IMR-90 (cell line): ENCODE results near the gene SCAMP2. TPM values are rescaled to one million over a fixed set of nuclear protein-coding genes. Genes with fewer than 3 reads are reported as not detected.

Experiments used
- ATAC-seq: fragments of 200-7000 bp; cut with Tn5 transposase; 2 replicates; pipeline ENCODE4 v1.9.1; 2020; ENCODE audit warnings: low read depth, mild to moderate bottlenecking, moderate library complexity
- BruUV-seq: library from RNA; stranded (reverse); fragments of 400-500 nt; replicated peaks from 2 replicates; lab custom pipeline; 2021; lab: Mats Ljungman, UMichigan
- CTCF ChIA-PET: fragments of 300-600 bp; formaldehyde crosslinking; extraction: SDS; loops from one replicate; lab custom pipeline; 2021; ENCODE audit warnings: antibody characterized with exemption; lab: Yijun Ruan, JAX
- POLR2A ChIA-PET: fragments of 300-600 bp; sonication (Branson Sonifier 250); formaldehyde crosslinking; loops from one replicate; lab custom pipeline; 2022; ENCODE audit warnings: antibody characterized with exemption; ENCODE audit not compliant: unreplicated experiment; lab: Charles Lee
- DNase-seq: peaks from one replicate; pipeline ENCODE4 v3.0.0; 2013
- H2AFZ ChIP-seq: replicated peaks from 2 replicates; pipeline ENCODE3; 2013; ENCODE audit warnings: low read length, mild to moderate bottlenecking; ENCODE audit not compliant: poor library complexity
- H2AK5ac ChIP-seq: 2 replicates; pipeline ENCODE4 v1.6.1; 2013; ENCODE audit warnings: low read depth, low read length, inconsistent platforms
- H2AK9ac ChIP-seq: replicated peaks from 2 replicates; pipeline ENCODE3; 2013; ENCODE audit warnings: mild to moderate bottlenecking, low read depth, low read length, moderate library complexity; ENCODE audit not compliant: poor library complexity
- H2BK120ac ChIP-seq: 2 replicates; pipeline ENCODE4 v1.6.1; 2013; ENCODE audit warnings: low read depth, low read length, inconsistent platforms
- H2BK15ac ChIP-seq: 3 replicates; pipeline ENCODE4 v1.6.1; 2013; ENCODE audit warnings: low read depth, low read length, inconsistent platforms
- H2BK20ac ChIP-seq: 2 replicates; pipeline ENCODE4 v1.6.1; 2013; ENCODE audit warnings: low read depth, mild to moderate bottlenecking, inconsistent platforms, low read length, moderate library complexity
- H2BK5ac ChIP-seq: 2 replicates; pipeline ENCODE4 v1.6.1; 2013; ENCODE audit warnings: mild to moderate bottlenecking, low read depth, low read length, inconsistent platforms; ENCODE audit not compliant: poor library complexity, severe bottlenecking
- H3K14ac ChIP-seq: replicated peaks from 2 replicates; pipeline ENCODE4 v1.6.1; 2013; ENCODE audit warnings: low read depth, low read length, inconsistent platforms
- H3K18ac ChIP-seq: 2 replicates; pipeline ENCODE4 v1.6.1; 2013; ENCODE audit warnings: low read depth, low read length, control low read depth
- H3K23ac ChIP-seq: 2 replicates; pipeline ENCODE4 v1.6.1; 2013; ENCODE audit warnings: low read depth, low read length, inconsistent platforms
- H3K27ac ChIP-seq: 2 replicates; pipeline ENCODE4 v1.5.1; 2013; ENCODE audit warnings: mild to moderate bottlenecking, control low read depth, low read length; ENCODE audit not compliant: insufficient read depth
- H3K27me3 ChIP-seq: 2 replicates; pipeline ENCODE4 v1.6.1; 2013; ENCODE audit warnings: low read length; ENCODE audit not compliant: control insufficient read depth, insufficient read depth
- H3K36me3 ChIP-seq: 2 replicates; pipeline ENCODE4 v1.6.1; 2013; ENCODE audit warnings: low read length, mixed read lengths; ENCODE audit not compliant: control insufficient read depth, insufficient read depth
- H3K4ac ChIP-seq: 2 replicates; pipeline ENCODE4 v1.6.1; 2013; ENCODE audit warnings: low read depth, low read length, inconsistent platforms
- H3K4me1 ChIP-seq: 2 replicates; pipeline ENCODE4 v1.6.1; 2013; ENCODE audit warnings: low read length, mixed read lengths; ENCODE audit not compliant: control insufficient read depth, insufficient read depth
- H3K4me2 ChIP-seq: 2 replicates; pipeline ENCODE4 v1.6.1; 2013; ENCODE audit warnings: low read depth, mild to moderate bottlenecking, control low read depth, low read length, moderate library complexity
- H3K4me3 ChIP-seq: 2 replicates; pipeline ENCODE4 v1.5.1; 2013; ENCODE audit warnings: low read depth, mild to moderate bottlenecking, control low read depth, low read length, moderate library complexity; ENCODE audit not compliant: insufficient read depth
- H3K56ac ChIP-seq: 2 replicates; pipeline ENCODE4 v1.6.1; 2013; ENCODE audit warnings: low read length, inconsistent platforms; ENCODE audit not compliant: insufficient read depth; ENCODE audit errors: extremely low read depth
- H3K79me1 ChIP-seq, 2 experiments: 2 replicates each; pipeline ENCODE4 v1.6.1; 2013; ENCODE audit warnings: low read length in 2 of 2, inconsistent platforms in 1 of 2, low read depth in 1 of 2
- H3K9ac ChIP-seq: 2 replicates; pipeline ENCODE4 v1.6.1; 2013; ENCODE audit warnings: low read depth, low read length, control low read depth
- H3K9me1 ChIP-seq: 2 replicates; pipeline ENCODE4 v1.6.1; 2013; ENCODE audit warnings: low read length, inconsistent platforms; ENCODE audit not compliant: insufficient read depth
- H3K9me3 ChIP-seq: 2 replicates; pipeline ENCODE4 v1.6.1; 2013; ENCODE audit warnings: low read length; ENCODE audit not compliant: control insufficient read depth, insufficient read depth
- H4K20me1 ChIP-seq: 2 replicates; pipeline ENCODE4 v1.6.1; 2013; ENCODE audit warnings: low read length, inconsistent platforms; ENCODE audit not compliant: insufficient read depth
- H4K5ac ChIP-seq: 2 replicates; pipeline ENCODE4 v1.6.1; 2013; ENCODE audit warnings: mild to moderate bottlenecking, low read depth, low read length, control low read depth
- H4K8ac ChIP-seq, 2 experiments: 2 replicates each; pipeline ENCODE4 v1.6.1; 2013; ENCODE audit warnings: low read depth in 2 of 2, low read length in 2 of 2, control low read depth in 1 of 2, inconsistent platforms in 1 of 2
- H4K91ac ChIP-seq: 2 replicates; pipeline ENCODE4 v1.6.1; 2013; ENCODE audit warnings: low read depth, low read length, inconsistent platforms; ENCODE audit not compliant: insufficient read depth
- MXI1 ChIP-seq: IDR thresholded peaks from 2 replicates; pipeline ENCODE4 v1.6.1; 2012; ENCODE audit warnings: low read depth, mild to moderate bottlenecking, low read length, moderate library complexity, borderline replicate concordance
- RCOR1 ChIP-seq: IDR thresholded peaks from 2 replicates; pipeline ENCODE4 v1.6.1; 2012; ENCODE audit warnings: mild to moderate bottlenecking, low read length, improper control_type of control experiment; ENCODE audit not compliant: insufficient replicate concordance
- WGBS, 2 experiments: methylation state at CpG; one replicate each; pipeline versions ENCODE4 v1.1.5 to v1.1.7; 2013; ENCODE audit warnings: missing lambda C conversion rate in 2 of 2; ENCODE audit not compliant: insufficient read length in 1 of 2; ENCODE audit errors: extremely low coverage in 2 of 2; 5-methylcytosine and 5-hydroxymethylcytosine counted together
- dilution Hi-C: fragments of 300-500 bp; cut with HindIII; formaldehyde crosslinking; loops from one replicate; pipeline ENCODE4 v1.14.3; 2018; ENCODE audit warnings: low sequenced_read_pairs; ENCODE audit not compliant: unreplicated experiment
- in situ Hi-C: fragments of 300-500 bp; cut with MboI; formaldehyde crosslinking; loops from 3 replicates; pipeline ENCODE4 v1.14.3; 2019; ENCODE audit warnings: low sequenced_read_pairs, inconsistent platforms, mixed read lengths
- intact Hi-C: fragments of 100-400 bp; cut with micrococcal nuclease; formaldehyde crosslinking; loops from 2 replicates; pipeline ENCODE4 v1.10.0; 2022
- polyA plus RNA-seq, 3 experiments: library from polyadenylated mRNA; depleted of rRNA; stranded (reverse); fragments of >200 nt; gene quantifications; 2 replicates each; pipeline ENCODE4 v1.2.3, GENCODE V29; 2012; ENCODE audit warnings: low replicate concordance in 1 of 3
- total RNA-seq: library from RNA; depleted of rRNA; stranded (reverse); fragments of >200 nt; gene quantifications from 2 replicates; pipeline ENCODE4 v1.2.3, GENCODE V29; 2012
- TF ChIP-seq, protein P1 (sequence below): fragments of 150-350 bp; IDR thresholded peaks from 2 replicates; pipeline ENCODE4 v1.6.1; 2017; ENCODE audit warnings: mild to moderate bottlenecking, antibody characterized with exemption, low read length, low read depth
- TF ChIP-seq, protein P2 (sequence below): fragments of 150-350 bp; IDR thresholded peaks from 2 replicates; pipeline ENCODE4 v1.6.1; 2016; ENCODE audit warnings: low read depth, mild to moderate bottlenecking, low read length, moderate library complexity, borderline replicate concordance
- TF ChIP-seq, protein P3 (sequence below): conservative IDR thresholded peaks from 2 replicates; pipeline ENCODE4 v1.5.1; 2012; ENCODE audit warnings: mild to moderate bottlenecking, low read depth, low read length, improper control_type of control experiment

Gene SCAMP2
- total and polyA plus RNA-seq, 2 of the 4 experiments (the other 2 are of a cell fraction), result 25.8 to 111 TPM

DNA sequence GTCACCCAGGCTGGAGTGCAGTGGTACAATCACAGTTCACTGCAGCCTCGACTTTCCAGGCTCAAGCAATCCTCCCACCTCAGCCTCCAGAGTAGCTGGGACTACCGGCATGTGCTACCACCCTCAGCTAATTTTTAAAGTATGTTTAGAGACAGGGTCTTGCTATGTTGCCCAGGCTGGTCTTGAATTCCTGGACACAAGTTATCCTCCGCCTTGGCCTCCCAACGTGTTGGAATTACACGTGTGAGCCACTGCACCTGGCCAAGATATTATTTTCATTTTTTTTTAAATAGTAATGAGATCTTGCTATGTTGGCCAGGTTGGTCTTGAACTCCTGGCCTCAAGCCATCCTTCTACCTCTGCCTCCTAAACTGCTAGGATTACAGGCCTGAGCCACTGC is 12.3 kb upstream of the SCAMP2 start:
- no peak overlapping the region for H3K18ac ChIP-seq

More for the DNA sequence above, 12.3 kb upstream of the SCAMP2 start:
- no peak overlapping the region for H2AFZ ChIP-seq
- peaks cover 4% of the 10 kb centered on the region; the same call in 1 of the 2 replicates for H3K9me1 ChIP-seq
- ChIA-PET CTCF (interaction anchor here (1.0 kb wide), 1 partner anchor 17 kb away, joined by 3 read pairs; no protein-coding TSS in a partner anchor), POLR2A (no interaction called here)
- H3K23ac ChIP-seq, result no peak overlapping the region
- no peak overlapping the region for H2BK15ac ChIP-seq
- H2BK120ac ChIP-seq, result no peak overlapping the region
- no peak overlapping the region for H3K4me2 ChIP-seq
- H3K4ac ChIP-seq, result no peak overlapping the region
- H4K91ac ChIP-seq, result no peak overlapping the region
- peaks cover 9% of the 10 kb centered on the region for H3K4me1 ChIP-seq
- no TSS peak for BruUV-seq
- intact Hi-C loops (no loop called here), dilution Hi-C loops (no loop called here), in situ Hi-C loops (no loop called here)
- ATAC-seq (no peak), DNase-seq (no peak)
- no peak overlapping the region for H3K9ac ChIP-seq
- no peak overlapping the region for H2AK9ac ChIP-seq
- H4K20me1 ChIP-seq, result no peaks in the 10 kb centered on the region
- H3K27ac ChIP-seq, result no peak overlapping the region
- no peak overlapping the region for H2BK5ac ChIP-seq
- no peak overlapping the region for H3K4me3 ChIP-seq
- no peaks in the 10 kb centered on the region; the same call in 1 of the 2 replicates for H3K9me3 ChIP-seq
- H3K14ac ChIP-seq, result no peak overlapping the region
- no peak overlapping the region for H2BK20ac ChIP-seq
- no peak overlapping the region for H4K5ac ChIP-seq
- H3K27me3 ChIP-seq, result no peaks in the 10 kb centered on the region
- WGBS, 2 experiments, result no CpG with 5 or more reads among the region's 5 CpGs
- H3K56ac ChIP-seq, result no peak overlapping the region
- no peaks in the 10 kb centered on the region for H3K36me3 ChIP-seq
- no peak overlapping the region for H2AK5ac ChIP-seq
- H3K79me1 ChIP-seq, result peaks cover 5 to 7% of the 10 kb centered on the region in 2 experiments; a peak in 3 of 4 replicates
- TF ChIP-seq, protein P1, sequence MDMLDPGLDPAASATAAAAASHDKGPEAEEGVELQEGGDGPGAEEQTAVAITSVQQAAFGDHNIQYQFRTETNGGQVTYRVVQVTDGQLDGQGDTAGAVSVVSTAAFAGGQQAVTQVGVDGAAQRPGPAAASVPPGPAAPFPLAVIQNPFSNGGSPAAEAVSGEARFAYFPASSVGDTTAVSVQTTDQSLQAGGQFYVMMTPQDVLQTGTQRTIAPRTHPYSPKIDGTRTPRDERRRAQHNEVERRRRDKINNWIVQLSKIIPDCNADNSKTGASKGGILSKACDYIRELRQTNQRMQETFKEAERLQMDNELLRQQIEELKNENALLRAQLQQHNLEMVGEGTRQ, result no peak
- TF ChIP-seq RCOR1, result no peak
- TF ChIP-seq, protein P2, sequence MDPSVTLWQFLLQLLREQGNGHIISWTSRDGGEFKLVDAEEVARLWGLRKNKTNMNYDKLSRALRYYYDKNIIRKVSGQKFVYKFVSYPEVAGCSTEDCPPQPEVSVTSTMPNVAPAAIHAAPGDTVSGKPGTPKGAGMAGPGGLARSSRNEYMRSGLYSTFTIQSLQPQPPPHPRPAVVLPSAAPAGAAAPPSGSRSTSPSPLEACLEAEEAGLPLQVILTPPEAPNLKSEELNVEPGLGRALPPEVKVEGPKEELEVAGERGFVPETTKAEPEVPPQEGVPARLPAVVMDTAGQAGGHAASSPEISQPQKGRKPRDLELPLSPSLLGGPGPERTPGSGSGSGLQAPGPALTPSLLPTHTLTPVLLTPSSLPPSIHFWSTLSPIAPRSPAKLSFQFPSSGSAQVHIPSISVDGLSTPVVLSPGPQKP, result no peak
- TF ChIP-seq MXI1, result no peak
- TF ChIP-seq, protein P3, sequence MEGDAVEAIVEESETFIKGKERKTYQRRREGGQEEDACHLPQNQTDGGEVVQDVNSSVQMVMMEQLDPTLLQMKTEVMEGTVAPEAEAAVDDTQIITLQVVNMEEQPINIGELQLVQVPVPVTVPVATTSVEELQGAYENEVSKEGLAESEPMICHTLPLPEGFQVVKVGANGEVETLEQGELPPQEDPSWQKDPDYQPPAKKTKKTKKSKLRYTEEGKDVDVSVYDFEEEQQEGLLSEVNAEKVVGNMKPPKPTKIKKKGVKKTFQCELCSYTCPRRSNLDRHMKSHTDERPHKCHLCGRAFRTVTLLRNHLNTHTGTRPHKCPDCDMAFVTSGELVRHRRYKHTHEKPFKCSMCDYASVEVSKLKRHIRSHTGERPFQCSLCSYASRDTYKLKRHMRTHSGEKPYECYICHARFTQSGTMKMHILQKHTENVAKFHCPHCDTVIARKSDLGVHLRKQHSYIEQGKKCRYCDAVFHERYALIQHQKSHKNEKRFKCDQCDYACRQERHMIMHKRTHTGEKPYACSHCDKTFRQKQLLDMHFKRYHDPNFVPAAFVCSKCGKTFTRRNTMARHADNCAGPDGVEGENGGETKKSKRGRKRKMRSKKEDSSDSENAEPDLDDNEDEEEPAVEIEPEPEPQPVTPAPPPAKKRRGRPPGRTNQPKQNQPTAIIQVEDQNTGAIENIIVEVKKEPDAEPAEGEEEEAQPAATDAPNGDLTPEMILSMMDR, result no peak
- no peak overlapping the region for H4K8ac ChIP-seq
